GM12872 (cell line): ENCODE results near the gene LZTFL1.

Experiments used
- TF ChIP-seq, protein P1 (sequence below): IDR thresholded peaks from 3 replicates; pipeline ENCODE4 v1.5.1; 2011; ENCODE audit warnings: low read depth, mild to moderate bottlenecking, low read length, moderate library complexity; ENCODE audit not compliant: insufficient read depth

The LZTFL1 gene

DNA sequence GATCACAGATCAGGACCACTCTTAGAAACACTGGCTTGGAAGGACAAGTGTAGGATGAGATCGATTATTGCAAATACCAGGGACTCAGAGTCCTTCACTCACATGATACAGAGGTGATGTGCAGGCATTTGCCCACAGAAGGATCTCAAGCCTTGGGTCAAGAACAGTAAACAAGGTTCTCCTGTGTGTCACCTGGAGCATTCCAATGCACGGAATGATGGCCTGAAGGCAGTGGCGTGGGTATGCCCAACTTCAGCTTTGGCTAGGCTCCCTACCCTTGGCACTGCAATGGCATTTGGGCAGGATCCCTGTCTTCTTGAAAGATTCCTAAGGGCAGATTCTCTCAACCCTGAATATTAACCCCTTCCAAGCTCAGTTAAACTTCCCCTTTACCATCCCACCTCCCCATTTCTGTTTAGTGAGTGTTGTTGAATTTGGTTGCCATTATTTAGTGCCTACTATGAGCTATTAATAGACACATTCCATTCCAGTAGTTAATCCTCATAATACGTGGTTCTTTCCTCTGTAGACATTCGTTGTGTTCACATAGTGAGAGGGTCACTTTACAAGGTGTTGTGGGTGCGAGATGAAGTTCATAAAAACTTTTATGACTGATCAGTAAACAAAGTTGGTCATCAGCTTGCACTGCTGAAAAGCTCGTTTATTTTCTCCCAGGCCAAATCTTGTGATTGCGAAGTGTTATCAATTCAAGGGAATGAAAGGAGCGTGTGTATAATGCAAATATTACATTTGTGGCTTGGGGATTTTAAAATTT lies 1.1 kb upstream of the LZTFL1 start:
- TF ChIP-seq, protein P1, sequence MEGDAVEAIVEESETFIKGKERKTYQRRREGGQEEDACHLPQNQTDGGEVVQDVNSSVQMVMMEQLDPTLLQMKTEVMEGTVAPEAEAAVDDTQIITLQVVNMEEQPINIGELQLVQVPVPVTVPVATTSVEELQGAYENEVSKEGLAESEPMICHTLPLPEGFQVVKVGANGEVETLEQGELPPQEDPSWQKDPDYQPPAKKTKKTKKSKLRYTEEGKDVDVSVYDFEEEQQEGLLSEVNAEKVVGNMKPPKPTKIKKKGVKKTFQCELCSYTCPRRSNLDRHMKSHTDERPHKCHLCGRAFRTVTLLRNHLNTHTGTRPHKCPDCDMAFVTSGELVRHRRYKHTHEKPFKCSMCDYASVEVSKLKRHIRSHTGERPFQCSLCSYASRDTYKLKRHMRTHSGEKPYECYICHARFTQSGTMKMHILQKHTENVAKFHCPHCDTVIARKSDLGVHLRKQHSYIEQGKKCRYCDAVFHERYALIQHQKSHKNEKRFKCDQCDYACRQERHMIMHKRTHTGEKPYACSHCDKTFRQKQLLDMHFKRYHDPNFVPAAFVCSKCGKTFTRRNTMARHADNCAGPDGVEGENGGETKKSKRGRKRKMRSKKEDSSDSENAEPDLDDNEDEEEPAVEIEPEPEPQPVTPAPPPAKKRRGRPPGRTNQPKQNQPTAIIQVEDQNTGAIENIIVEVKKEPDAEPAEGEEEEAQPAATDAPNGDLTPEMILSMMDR, result no peak

DNA sequence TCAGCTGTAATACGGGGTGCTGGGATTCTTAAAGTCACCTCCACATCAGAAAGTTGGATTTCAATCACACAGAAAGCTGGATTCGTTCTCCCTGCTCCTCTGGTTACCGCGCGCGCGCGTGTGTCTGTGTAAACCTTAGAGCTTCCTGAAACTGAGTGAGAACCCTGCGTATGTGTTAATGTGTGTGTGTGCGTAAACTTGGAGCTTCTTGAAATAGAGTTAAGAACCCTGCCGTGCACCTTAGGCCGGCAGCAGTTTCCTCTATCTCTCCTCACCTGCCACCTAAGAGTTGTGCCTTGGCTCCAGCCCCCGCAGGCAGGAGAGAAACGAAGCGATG lies 531 bp downstream of the LZTFL1 start:
- TF ChIP-seq, protein P1, result no peak

DNA sequence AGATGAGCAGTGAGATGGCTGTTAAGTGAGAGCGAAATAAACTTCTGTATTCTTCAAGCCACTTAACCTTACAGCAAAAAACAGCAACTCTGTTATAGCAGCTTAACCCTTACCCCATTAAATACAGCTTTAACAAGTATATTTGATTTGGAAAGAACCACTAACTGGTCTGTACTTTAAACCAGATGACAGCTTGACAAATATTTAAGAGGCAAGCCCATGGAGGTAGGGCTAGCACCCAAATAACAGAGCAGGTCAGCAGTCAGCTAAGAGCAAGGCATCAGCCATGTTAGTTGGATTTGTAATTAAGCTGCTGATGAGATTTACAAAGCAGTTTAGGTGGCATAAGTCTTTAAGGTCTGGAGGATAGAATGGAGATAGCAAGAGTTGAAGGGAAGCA lies 3.5 kb downstream of the LZTFL1 start:
- TF ChIP-seq, protein P1, result no peak

DNA sequence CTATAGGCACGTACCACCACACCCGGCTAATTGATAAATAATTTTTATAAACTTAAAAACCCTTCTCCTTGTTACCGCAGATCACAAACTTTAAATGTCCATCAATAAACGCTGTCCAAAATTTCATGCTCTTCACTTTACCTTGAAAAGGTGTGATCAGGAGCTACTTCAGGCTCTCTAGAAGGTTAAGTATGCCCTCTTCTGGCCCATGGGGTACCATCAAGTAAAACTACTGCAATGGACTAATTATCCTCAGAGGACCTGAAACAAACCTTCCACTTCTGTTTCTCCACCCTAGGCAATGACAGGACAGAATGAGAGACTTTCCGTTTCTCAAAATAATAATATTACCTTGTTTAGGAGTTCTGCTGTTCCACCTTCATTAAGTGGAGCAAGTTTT lies 9.2 kb downstream of the LZTFL1 start:
- TF ChIP-seq, protein P1, result peak; percentile 48

DNA sequence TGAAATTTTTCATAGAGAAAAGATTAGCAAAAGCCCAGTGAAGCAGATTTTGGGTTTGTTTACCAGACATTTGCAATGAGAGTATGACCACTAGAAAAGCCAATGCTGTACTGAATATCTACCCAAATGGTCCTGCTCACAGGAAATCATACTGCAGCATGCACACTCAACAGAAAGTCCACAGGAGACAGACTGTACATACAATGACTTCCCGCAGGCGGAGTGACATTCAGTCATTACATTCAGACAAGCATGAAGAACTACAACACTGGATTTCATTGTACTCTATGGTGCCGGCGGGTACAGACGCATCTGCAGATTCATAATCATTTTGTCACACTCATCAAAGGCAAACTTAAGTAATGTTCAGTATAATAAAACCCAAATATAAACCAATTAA lies 11.8 kb downstream of the LZTFL1 start:
- TF ChIP-seq, protein P1, result no peak

DNA sequence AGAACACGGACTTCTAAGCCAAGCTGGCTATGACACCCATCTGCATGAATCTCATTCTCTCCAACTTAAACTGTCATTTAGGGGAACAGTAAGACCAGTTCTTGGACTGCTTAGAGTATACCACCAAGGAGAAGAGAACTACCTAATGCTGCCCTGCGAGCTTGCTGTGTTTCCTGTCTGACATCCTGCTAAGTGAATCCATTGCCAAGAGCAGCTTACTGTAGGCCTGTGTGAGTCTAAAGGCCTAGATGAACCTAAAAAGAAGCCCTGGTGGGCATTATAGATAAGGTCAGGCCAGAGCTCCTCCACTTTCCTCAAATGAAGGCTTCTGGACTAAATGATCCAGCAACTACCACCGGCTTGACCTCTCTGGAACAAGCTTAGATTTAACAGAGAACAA lies 15.0 kb downstream of the LZTFL1 start:
- TF ChIP-seq, protein P1, result no peak

DNA sequence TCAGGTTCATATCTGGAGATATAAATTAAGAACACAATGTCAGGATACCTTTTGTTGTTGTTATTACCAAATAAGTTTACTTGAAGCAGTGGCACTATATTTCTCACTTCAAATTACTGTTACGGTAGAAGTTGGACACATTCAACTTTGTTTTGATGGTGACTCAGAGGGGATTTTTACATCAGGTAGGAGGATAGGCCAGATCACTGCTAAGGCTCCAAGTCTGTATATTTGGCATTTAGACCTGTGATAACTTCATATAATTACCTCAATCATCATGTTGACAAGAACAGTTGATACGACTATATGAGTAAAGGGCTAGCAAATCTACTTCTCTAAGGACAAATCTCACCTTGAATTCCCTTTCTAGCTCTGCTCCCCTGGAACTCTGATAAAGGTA lies 15.6 kb downstream of the LZTFL1 start:
- TF ChIP-seq, protein P1, result no peak
